LNCaP clone FGC (cell line): ENCODE data around the gene MDM4.

Experiments used
- DNase-seq: peaks from one replicate; pipeline ENCODE4 v3.0.0-alpha.2; 2011; ENCODE audit warnings: low read depth
- H3K4me3 ChIP-seq: 2 replicates; pipeline ENCODE4 v1.5.1; 2011; ENCODE audit warnings: mild to moderate bottlenecking, low read depth, low read length, control low read depth
- TF ChIP-seq, protein P1 (sequence below): IDR thresholded peaks from 2 replicates; pipeline ENCODE4 v1.5.1; 2012; ENCODE audit warnings: mild to moderate bottlenecking; ENCODE audit not compliant: control insufficient read depth, insufficient read depth; ENCODE audit errors: extremely low read depth

Gene MDM4

GRCh38 chr1:204575221-204576190 is 59.3 kb downstream of the MDM4 start:
- no peak overlapping the region for H3K4me3 ChIP-seq
- no peak for DNase-seq
- TF ChIP-seq, protein P1, sequence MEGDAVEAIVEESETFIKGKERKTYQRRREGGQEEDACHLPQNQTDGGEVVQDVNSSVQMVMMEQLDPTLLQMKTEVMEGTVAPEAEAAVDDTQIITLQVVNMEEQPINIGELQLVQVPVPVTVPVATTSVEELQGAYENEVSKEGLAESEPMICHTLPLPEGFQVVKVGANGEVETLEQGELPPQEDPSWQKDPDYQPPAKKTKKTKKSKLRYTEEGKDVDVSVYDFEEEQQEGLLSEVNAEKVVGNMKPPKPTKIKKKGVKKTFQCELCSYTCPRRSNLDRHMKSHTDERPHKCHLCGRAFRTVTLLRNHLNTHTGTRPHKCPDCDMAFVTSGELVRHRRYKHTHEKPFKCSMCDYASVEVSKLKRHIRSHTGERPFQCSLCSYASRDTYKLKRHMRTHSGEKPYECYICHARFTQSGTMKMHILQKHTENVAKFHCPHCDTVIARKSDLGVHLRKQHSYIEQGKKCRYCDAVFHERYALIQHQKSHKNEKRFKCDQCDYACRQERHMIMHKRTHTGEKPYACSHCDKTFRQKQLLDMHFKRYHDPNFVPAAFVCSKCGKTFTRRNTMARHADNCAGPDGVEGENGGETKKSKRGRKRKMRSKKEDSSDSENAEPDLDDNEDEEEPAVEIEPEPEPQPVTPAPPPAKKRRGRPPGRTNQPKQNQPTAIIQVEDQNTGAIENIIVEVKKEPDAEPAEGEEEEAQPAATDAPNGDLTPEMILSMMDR = no peak

- no peak for DNase-seq
- TF ChIP-seq, protein P1 = no peak
- H3K4me3 ChIP-seq = no peak overlapping the region
These were observed 60.2 kb downstream of the MDM4 start for GRCh38 chr1:204576422-204576821.

DNA sequence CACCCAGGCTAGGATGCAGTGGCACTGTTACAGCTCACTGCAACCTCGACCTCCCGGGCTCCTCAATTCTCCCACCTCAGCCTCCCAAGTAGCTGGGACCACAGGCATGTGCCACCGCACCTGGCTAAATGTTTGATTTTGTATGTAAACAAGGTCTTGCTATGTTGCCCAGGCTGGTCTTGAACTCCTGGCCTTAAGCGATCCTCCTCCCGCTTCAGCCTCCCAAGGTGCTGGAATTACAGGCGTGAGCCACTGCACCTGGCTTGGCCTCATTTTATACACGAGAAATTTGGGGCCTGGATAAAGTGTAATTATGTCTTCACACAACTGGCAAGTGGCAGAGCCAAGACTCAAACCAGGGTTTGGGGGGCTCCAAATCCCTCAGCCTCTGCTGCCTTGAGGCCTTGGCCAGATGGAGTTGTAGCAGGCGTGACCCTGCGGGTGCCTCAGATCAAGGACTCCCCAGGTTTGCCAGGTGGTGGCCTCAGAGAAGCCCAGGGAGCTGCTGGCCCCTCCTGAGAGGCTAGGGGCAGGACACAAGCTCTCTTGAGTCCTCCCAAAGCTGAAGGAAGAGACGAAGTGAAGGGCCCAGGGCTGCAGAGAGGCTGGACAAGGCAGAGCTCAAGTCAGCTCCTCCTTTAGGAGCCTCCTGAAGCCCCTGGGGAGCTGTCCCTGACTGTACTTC is 61.7 kb downstream of the MDM4 start:
- DNase-seq = no peak
- TF ChIP-seq, protein P1 = no peak
- no peak overlapping the region for H3K4me3 ChIP-seq

GRCh38 chr1:204578867-204579664 is 62.9 kb downstream of the MDM4 start:
- H3K4me3 ChIP-seq = no peak overlapping the region
- DNase-seq = no peak
- TF ChIP-seq, protein P1 = no peak

- H3K4me3 ChIP-seq = no peak overlapping the region
- TF ChIP-seq, protein P1 = no peak
- DNase-seq = no peak
These were observed 63.5 kb downstream of the MDM4 start for GRCh38 chr1:204579681-204580080.

- DNase-seq = no peak
- no peak overlapping the region for H3K4me3 ChIP-seq
- TF ChIP-seq, protein P1 = no peak
These were observed 64.7 kb downstream of the MDM4 start for GRCh38 chr1:204580862-204581261.
